Body of pancreas (tissue), 4 donors: Measurements from ENCODE around the gene KLHL6.

ENCODE experiments used
- POLR2A ChIP-seq, 3 donors: fragments of 450-650 bp; IDR thresholded peaks; one replicate each; pipeline ENCODE4 v1.6.1; 2016; ENCODE audit warnings: antibody characterized with exemption in 3 of 3, mild to moderate bottlenecking in 2 of 3
- TF ChIP-seq, protein P1 (sequence below), 7 experiments: fragments of 450-650 bp in 4 of 7; fragments of 200-600 bp in 3 of 7; sonication (generic) in 3 of 7; IDR thresholded peaks; one replicate each; pipeline ENCODE4 v1.5.1; 2016 to 2019; ENCODE audit warnings: antibody characterized with exemption in 7 of 7

DNA sequence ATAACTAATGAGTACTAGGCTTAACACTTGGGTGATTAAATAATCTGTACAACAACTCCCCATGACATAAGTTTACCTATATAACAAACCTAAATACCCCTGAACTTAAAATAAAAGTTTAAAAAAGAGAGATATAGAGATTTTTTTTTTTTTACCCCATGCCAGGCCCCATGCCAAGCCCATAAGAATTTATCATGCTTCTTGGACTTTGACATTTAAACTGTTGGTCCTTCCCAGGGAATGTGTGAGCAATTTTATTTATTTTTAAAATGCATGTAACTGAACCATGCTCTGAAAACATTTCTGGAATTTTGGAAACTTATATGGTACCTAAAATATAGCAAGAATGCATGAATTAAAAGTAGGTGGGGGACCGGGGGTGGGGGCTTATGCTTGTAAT, 26.3 kb downstream of the KLHL6 start:
- TF ChIP-seq, protein P1, sequence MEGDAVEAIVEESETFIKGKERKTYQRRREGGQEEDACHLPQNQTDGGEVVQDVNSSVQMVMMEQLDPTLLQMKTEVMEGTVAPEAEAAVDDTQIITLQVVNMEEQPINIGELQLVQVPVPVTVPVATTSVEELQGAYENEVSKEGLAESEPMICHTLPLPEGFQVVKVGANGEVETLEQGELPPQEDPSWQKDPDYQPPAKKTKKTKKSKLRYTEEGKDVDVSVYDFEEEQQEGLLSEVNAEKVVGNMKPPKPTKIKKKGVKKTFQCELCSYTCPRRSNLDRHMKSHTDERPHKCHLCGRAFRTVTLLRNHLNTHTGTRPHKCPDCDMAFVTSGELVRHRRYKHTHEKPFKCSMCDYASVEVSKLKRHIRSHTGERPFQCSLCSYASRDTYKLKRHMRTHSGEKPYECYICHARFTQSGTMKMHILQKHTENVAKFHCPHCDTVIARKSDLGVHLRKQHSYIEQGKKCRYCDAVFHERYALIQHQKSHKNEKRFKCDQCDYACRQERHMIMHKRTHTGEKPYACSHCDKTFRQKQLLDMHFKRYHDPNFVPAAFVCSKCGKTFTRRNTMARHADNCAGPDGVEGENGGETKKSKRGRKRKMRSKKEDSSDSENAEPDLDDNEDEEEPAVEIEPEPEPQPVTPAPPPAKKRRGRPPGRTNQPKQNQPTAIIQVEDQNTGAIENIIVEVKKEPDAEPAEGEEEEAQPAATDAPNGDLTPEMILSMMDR (IDR thresholded peaks at IDR 0.05), result no peak
- no peak for TF ChIP-seq POLR2A (IDR thresholded peaks at IDR 0.05)
